ENCODE measurements around the gene NEIL3.

NEIL3 gene

GRCh38 chr4:177292171-177292570 lies 17.5 kb upstream of the NEIL3 start:
- Mint-ChIP-seq H3K27me3 (ENCODE audit: low read depth, poor library complexity) (no peaks in the 10 kb centered on the region), H3K4me3 (no peak overlapping the region)
- TF ChIP-seq CTCF (IDR thresholded peaks at IDR 0.05), result no peak

GRCh38 chr4:177293208-177294033 lies 16.3 kb upstream of the NEIL3 start:
- TF ChIP-seq CTCF (IDR thresholded peaks at IDR 0.05), result no peak
- Mint-ChIP-seq H3K4me1 (no peaks in the 10 kb centered on the region), H3K9me3 (peaks cover 15% of the 10 kb centered on the region), H3K4me3 (no peak overlapping the region), H3K27ac (no peak overlapping the region), H3K36me3 (ENCODE audit: low read depth) (no peaks in the 10 kb centered on the region), H3K27me3 (ENCODE audit: low read depth, poor library complexity) (no peaks in the 10 kb centered on the region)
- DNase-seq, result no peak

More at GRCh38 chr4:177292171-177292570, 17.5 kb upstream of the NEIL3 start:
- Mint-ChIP-seq H3K4me1 (no peaks in the 10 kb centered on the region), H3K36me3 (ENCODE audit: low read depth) (no peaks in the 10 kb centered on the region), H3K27ac (no peak overlapping the region), H3K9me3 (peaks cover 6% of the 10 kb centered on the region)
- no peak for DNase-seq

DNA sequence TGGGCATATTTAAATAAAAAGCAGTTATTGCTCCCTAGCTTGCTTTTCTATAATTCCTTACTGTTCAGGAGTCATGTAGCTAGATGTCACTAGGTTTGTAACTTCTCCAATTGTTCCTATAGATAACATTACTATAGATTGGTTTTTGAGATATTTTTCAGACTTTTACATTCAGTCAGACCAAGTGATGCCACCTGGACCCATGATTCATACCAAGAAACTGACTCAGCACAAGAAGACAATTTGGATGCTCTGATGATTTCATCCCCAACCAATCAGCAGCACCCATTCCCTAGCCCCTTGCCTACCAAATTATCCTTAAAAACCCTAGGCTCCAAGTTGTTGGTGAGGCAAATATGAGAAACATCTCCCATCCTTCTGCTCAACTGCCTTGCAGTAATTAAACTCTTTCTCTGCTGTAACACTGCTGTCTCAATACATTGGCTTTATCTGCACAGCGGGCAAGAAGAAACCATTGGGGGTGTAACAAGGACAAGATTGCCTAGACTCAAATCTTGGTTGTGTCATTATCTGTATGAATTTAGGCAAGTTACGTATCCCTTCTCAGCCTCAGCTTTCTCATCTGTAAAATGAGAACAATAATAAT lies 11.8 kb upstream of the NEIL3 start:
- Mint-ChIP-seq H3K4me3 (no peak overlapping the region), H3K36me3 (ENCODE audit: low read depth) (no peaks in the 10 kb centered on the region), H3K27me3 (ENCODE audit: low read depth, poor library complexity) (no peaks in the 10 kb centered on the region), H3K9me3 (peaks cover 15% of the 10 kb centered on the region), H3K27ac (no peak overlapping the region), H3K4me1 (no peaks in the 10 kb centered on the region)
- no peak for TF ChIP-seq CTCF (IDR thresholded peaks at IDR 0.05)
- DNase-seq, result no peak

DNA sequence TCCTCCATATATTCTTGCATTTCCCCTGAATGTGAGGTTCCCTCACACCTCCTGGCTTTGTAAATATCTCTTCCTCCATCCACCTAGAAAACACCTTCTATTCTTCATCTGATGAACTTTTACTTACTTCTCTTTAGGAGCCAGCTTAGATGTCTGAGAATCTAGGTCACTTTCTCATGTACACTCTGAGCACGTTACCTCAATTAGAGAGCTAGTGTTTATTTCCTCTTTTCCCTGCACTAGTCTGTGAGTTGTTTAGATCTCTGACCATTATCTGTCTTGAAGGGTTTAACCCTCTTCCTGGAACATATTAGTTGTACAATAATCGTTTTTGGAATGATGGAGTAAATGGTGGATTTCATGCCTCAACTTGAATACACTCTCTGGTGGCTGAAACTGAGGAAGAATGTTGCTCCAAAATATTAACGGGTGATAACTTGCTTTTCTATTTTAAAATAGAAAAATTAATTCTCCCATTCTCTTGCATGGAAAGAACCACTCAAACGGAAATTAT lies 8.5 kb upstream of the NEIL3 start:
- Mint-ChIP-seq H3K9me3 (peaks cover 12% of the 10 kb centered on the region), H3K4me1 (no peaks in the 10 kb centered on the region), H3K27ac (peak overlapping the region; percentile 3), H3K4me3 (no peak overlapping the region), H3K36me3 (ENCODE audit: low read depth) (no peaks in the 10 kb centered on the region), H3K27me3 (ENCODE audit: low read depth, poor library complexity) (no peaks in the 10 kb centered on the region)
- no peak for DNase-seq
- TF ChIP-seq CTCF (IDR thresholded peaks at IDR 0.05), result no peak

DNA sequence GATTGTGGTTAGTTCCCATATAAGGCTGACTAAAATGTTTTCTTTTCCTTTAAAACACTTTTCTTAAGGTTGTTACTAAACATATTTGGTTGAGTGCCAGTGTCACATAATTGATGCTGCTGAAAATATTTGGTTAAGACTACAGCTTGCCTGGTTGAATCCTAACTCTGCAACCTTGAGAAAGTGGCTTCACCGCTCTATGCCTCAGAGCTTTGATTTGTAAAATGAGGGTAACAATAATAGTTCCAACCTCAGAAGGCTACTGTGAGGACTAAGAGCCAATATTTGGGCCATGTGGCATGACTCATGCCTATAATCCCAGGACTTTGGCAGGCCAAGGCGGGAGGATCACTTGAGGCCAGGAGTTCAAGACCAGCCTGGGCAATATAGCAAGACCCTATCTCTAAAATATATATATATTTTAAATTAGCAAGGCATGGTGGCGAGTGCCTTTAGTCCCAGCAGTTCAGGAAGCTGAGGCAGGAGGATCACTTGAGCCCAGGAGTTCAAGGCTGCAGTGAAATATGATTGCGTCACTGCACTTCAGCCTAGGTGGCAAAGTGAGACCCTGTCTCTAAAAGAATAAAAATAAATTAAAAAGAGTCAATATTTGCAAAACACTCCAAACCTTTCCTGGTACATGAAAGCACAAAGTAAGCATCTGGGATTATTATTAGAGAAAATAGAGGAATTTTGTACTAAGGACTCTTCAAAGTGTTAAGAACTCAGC lies 7.1 kb upstream of the NEIL3 start:
- no peak for DNase-seq
- H3K9me3 Mint-ChIP-seq, result peaks cover 7% of the 10 kb centered on the region
- no peaks in the 10 kb centered on the region for H3K36me3 Mint-ChIP-seq (ENCODE audit: low read depth)
- no peak overlapping the region for H3K27ac Mint-ChIP-seq
- H3K4me1 Mint-ChIP-seq, result no peaks in the 10 kb centered on the region
- H3K4me3 Mint-ChIP-seq, result no peak overlapping the region
- TF ChIP-seq CTCF (IDR thresholded peaks at IDR 0.05), result no peak
- H3K27me3 Mint-ChIP-seq (ENCODE audit: low read depth, poor library complexity), result no peaks in the 10 kb centered on the region
